ENCODE measurements around the gene CD164. TPM values are rescaled to one million over a fixed set of nuclear protein-coding genes. Genes with fewer than 3 reads are reported as not detected.

Gene CD164
- polyA plus RNA-seq, 1 of the 3 experiments (the other 2 are of a cell fraction): 83.4 TPM

DNA sequence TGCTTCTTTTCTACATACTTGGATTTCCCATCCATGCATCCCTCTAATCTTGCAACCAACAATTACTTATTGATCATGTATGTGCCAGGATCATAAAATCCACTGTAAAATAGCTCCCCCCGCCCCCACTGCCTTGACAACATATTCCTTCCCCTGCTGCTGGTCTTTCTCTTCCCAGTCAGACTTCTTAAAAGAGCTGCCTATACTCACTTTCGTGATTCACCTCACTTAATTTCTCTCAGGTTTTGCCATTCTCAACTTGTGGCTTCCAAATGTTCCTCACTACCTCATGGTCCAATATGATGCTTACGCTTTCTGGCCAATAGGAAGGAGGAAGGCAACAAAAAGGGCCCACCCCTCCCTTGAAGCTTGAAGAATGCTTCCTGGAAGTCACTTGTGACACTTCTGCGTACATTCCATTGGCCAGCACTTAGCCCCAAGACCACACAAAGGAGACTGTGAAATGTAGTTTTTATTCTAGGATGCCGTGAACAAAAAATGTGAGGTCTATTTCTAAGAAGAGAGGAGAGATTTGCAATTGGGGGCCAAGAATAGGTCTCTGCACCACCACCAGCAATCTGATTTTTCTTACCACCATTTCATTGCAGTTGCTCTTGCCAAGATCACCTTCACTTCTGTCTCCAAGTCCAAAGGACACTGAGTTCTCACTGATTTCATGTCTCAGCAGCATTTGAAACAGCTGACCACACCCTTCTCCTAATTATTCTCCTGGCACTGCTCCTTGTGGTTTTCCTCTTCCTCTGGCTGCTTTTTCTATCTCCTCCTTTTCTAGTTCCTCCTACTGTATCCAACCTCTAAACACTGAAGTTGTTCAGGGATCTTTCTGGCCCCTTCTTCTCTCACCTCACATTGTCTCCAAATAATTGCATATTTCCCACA is 30.8 kb downstream of the CD164 start:
- no peak for DNase-seq
- Histone ChIP-seq H3K27me3 (ENCODE audit: insufficient read depth) (no peaks in the 10 kb centered on the region), H2AFZ (ENCODE audit: low read depth) (no peak overlapping the region), H3K9ac (no peak overlapping the region), H3K4me2 (no peak overlapping the region), H4K20me1 (ENCODE audit: insufficient read depth) (no peaks in the 10 kb centered on the region), H3K9me3 (no peaks in the 10 kb centered on the region), H3K4me3 (ENCODE audit: low read depth in 2 of 2, low read length in 1 of 2) (no peak overlapping the region), H3F3A (replicated peaks; ENCODE audit: insufficient read depth) (no peaks in the 10 kb centered on the region), H3K79me2 (ENCODE audit: insufficient read depth) (no peaks in the 10 kb centered on the region), H3K4me1 (ENCODE audit: control insufficient read depth in 1 of 2, insufficient read depth in 2 of 2, low read depth in 1 of 2, low read length in 1 of 2) (peaks cover 0 to 20% of the 10 kb centered on the region in 2 experiments; a peak in 1 of 4 replicates), H3K27ac (ENCODE audit: low read depth in 2 of 2, low read length in 1 of 2) (no peak overlapping the region), H3K36me3 (replicated peaks in 1 of 2; ENCODE audit: control insufficient read depth in 1 of 2, insufficient read depth in 2 of 2, low read length in 1 of 2) (peaks cover 11 to 17% of the 10 kb centered on the region in 2 experiments), H3K9me2 (no peaks in the 10 kb centered on the region)
- ChIA-PET POLR2A (interaction anchor here (0.6 kb wide), 1 partner anchor 26 kb away, joined by 3 read pairs; no protein-coding TSS in a partner anchor), CTCF (no interaction called here)
- 95% methylated on average over 5 of the region's 5 CpGs for WGBS (ENCODE audit: low lambda C conversion rate)
- TF ChIP-seq FOSL2 (IDR thresholded peaks at IDR 0.05; ENCODE audit: borderline replicate concordance, low read depth) (no peak), RAD21 (IDR thresholded peaks at IDR 0.05; ENCODE audit: low read length) (no peak)
- TF ChIP-seq, protein P1, sequence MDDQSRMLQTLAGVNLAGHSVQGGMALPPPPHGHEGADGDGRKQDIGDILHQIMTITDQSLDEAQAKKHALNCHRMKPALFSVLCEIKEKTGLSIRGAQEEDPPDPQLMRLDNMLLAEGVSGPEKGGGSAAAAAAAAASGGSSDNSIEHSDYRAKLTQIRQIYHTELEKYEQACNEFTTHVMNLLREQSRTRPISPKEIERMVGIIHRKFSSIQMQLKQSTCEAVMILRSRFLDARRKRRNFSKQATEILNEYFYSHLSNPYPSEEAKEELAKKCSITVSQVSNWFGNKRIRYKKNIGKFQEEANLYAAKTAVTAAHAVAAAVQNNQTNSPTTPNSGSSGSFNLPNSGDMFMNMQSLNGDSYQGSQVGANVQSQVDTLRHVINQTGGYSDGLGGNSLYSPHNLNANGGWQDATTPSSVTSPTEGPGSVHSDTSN (IDR thresholded peaks at IDR 0.05): no peak
- TF ChIP-seq, protein P2, sequence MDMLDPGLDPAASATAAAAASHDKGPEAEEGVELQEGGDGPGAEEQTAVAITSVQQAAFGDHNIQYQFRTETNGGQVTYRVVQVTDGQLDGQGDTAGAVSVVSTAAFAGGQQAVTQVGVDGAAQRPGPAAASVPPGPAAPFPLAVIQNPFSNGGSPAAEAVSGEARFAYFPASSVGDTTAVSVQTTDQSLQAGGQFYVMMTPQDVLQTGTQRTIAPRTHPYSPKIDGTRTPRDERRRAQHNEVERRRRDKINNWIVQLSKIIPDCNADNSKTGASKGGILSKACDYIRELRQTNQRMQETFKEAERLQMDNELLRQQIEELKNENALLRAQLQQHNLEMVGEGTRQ (IDR thresholded peaks at IDR 0.05; ENCODE audit: borderline replicate concordance, low read depth, low read length): no peak

DNA sequence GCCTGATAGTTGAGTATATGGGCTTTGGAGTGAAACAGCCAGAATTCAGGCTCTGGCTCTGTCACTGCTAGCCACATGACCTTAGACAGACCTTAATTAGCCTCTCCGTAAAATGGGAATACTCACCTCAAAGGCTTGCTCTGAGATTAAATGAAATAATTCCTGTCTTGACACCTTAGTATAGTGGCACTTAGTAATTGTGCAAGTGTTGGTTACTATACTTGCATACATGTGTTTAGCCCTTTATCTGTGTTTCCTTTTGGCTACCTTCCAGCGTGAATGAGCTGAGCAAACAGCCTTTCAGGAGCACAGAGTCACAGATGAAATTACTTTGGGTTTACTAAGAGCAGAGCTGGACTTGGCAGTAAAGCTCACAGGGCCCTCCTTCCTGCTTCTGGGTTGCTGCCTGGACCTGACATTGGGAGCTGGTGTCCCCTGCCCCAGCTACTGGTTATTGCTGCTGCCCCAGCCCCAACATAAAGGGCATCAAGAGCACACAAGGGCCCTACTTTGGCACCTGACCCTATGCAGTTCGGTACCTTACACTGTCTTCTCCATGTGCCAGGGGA is 32.8 kb downstream of the CD164 start:
- CTCF ChIA-PET: interaction anchor here (1.1 kb wide), 1 partner anchor 21 kb away, joined by 3 read pairs; no protein-coding TSS in a partner anchor
- WGBS (ENCODE audit: low lambda C conversion rate): 91% methylated on average over 3 of the region's 3 CpGs
- peaks cover 0 to 6% of the 10 kb centered on the region in 2 experiments for H3K36me3 ChIP-seq (replicated peaks in 1 of 2; ENCODE audit: control insufficient read depth in 1 of 2, insufficient read depth in 2 of 2, low read length in 1 of 2)

More for the DNA sequence above, 32.8 kb downstream of the CD164 start:
- Histone ChIP-seq H3K79me2 (ENCODE audit: insufficient read depth) (no peaks in the 10 kb centered on the region), H3K4me2 (no peak overlapping the region), H3K4me1 (ENCODE audit: control insufficient read depth in 1 of 2, insufficient read depth in 2 of 2, low read depth in 1 of 2, low read length in 1 of 2) (peaks cover 0 to 20% of the 10 kb centered on the region in 2 experiments; a peak in 1 of 4 replicates), H4K20me1 (ENCODE audit: insufficient read depth) (no peaks in the 10 kb centered on the region), H3K27ac (ENCODE audit: low read depth in 2 of 2, low read length in 1 of 2) (peak overlapping the region in 1 of 2 experiments; percentile 62; a peak in 1 of 4 replicates), H3K9me2 (no peaks in the 10 kb centered on the region), H3K4me3 (ENCODE audit: low read depth in 2 of 2, low read length in 1 of 2) (no peak overlapping the region), H3K9ac (no peak overlapping the region), H3F3A (replicated peaks; ENCODE audit: insufficient read depth) (no peaks in the 10 kb centered on the region), H3K27me3 (ENCODE audit: insufficient read depth) (no peaks in the 10 kb centered on the region), H2AFZ (ENCODE audit: low read depth) (no peak overlapping the region), H3K9me3 (no peaks in the 10 kb centered on the region)
- TF ChIP-seq RXRA (IDR thresholded peaks at IDR 0.05; ENCODE audit: borderline replicate concordance, low read depth): no peak
- TF ChIP-seq, protein P3, sequence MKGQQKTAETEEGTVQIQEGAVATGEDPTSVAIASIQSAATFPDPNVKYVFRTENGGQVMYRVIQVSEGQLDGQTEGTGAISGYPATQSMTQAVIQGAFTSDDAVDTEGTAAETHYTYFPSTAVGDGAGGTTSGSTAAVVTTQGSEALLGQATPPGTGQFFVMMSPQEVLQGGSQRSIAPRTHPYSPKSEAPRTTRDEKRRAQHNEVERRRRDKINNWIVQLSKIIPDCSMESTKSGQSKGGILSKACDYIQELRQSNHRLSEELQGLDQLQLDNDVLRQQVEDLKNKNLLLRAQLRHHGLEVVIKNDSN (IDR thresholded peaks at IDR 0.05; ENCODE audit: borderline replicate concordance, low read depth): no peak
- TF ChIP-seq, protein P2 (IDR thresholded peaks at IDR 0.05; ENCODE audit: borderline replicate concordance, low read depth, low read length): no peak
- TF ChIP-seq YY1 (IDR thresholded peaks at IDR 0.05; ENCODE audit: low read depth): no peak
- TF ChIP-seq TEAD4 (IDR thresholded peaks at IDR 0.05; ENCODE audit: borderline replicate concordance, insufficient read depth): no peak
- DNase-seq: peak; percentile 43
- POLR2A ChIA-PET: interaction anchor here (1.8 kb wide), 1 partner anchor 13 kb away, joined by 8 read pairs; no protein-coding TSS in a partner anchor
